ENCODE data around the gene PDZD8.

Gene PDZD8

GRCh38 chr10:117259279-117259678 is 116.0 kb downstream of the PDZD8 start:
- FAIRE-seq, result no peak

GRCh38 chr10:117257721-117258120 is 117.5 kb downstream of the PDZD8 start:
- DNase-seq (ENCODE audit: low spot score), result no peak
- FAIRE-seq, result no peak

More at GRCh38 chr10:117259279-117259678, 116.0 kb downstream of the PDZD8 start:
- no peak for DNase-seq (ENCODE audit: low spot score)

- no peak for FAIRE-seq
- DNase-seq (ENCODE audit: low spot score), result no peak
Observed at GRCh38 chr10:117256910-117257309, 118.3 kb downstream of the PDZD8 start.

- no peak for DNase-seq (ENCODE audit: low spot score)
Observed at GRCh38 chr10:117255835-117256460, 119.3 kb downstream of the PDZD8 start.

GRCh38 chr10:117254774-117255735 is 120.2 kb downstream of the PDZD8 start:
- no peak for DNase-seq (ENCODE audit: low spot score)
- FAIRE-seq, result no peak

More at GRCh38 chr10:117255835-117256460, 119.3 kb downstream of the PDZD8 start:
- no peak for FAIRE-seq

- DNase-seq (ENCODE audit: low spot score) (no peak), FAIRE-seq (no peak)
Observed at GRCh38 chr10:117254338-117254737, 120.9 kb downstream of the PDZD8 start.

GRCh38 chr10:117253908-117254307 is 121.3 kb downstream of the PDZD8 start:
- DNase-seq (ENCODE audit: low spot score) (no peak), FAIRE-seq (no peak)

- DNase-seq (ENCODE audit: low spot score) (no peak), FAIRE-seq (no peak)
Observed at GRCh38 chr10:117250411-117250810, 124.8 kb downstream of the PDZD8 start.

- FAIRE-seq, result no peak
- no peak for DNase-seq (ENCODE audit: low spot score)
Observed at GRCh38 chr10:117249493-117250093, 125.6 kb downstream of the PDZD8 start.

GRCh38 chr10:117248750-117249465 is 126.3 kb downstream of the PDZD8 start:
- FAIRE-seq, result no peak
- DNase-seq (ENCODE audit: low spot score), result no peak

GRCh38 chr10:117246997-117247671 is 128.1 kb downstream of the PDZD8 start:
- no peak for DNase-seq (ENCODE audit: low spot score)
- FAIRE-seq, result no peak

- no peak for DNase-seq (ENCODE audit: low spot score)
- no peak for FAIRE-seq
Observed at GRCh38 chr10:117242463-117242832, 132.8 kb downstream of the PDZD8 start.

GRCh38 chr10:117241541-117242462 is 133.4 kb downstream of the PDZD8 start:
- DNase-seq (ENCODE audit: low spot score) (no peak), FAIRE-seq (no peak)

- FAIRE-seq (no peak), DNase-seq (ENCODE audit: low spot score) (peak; percentile 40)
Observed at GRCh38 chr10:117240621-117241529, 134.4 kb downstream of the PDZD8 start, which contains the start of gene SLC18A2. TSS of gene SLC18A2 (plus strand) at chr10:117241114. CDS start at chr10:117241694, 580 bp downstream.

- FAIRE-seq (no peak), DNase-seq (ENCODE audit: low spot score) (no peak)
Observed at GRCh38 chr10:117239721-117240620, 135.3 kb downstream of the PDZD8 start.

GRCh38 chr10:117239051-117239450 is 136.2 kb downstream of the PDZD8 start:
- no peak for DNase-seq (ENCODE audit: low spot score)
- no peak for FAIRE-seq

GRCh38 chr10:117237401-117237991 is 137.7 kb downstream of the PDZD8 start:
- FAIRE-seq (no peak), DNase-seq (ENCODE audit: low spot score) (no peak)
